Activated CD8-positive, alpha-beta memory T cell treated with anti-CD3 and anti-CD28 coated beads for 36 hours (primary cell): Measurements from ENCODE around the gene SLC7A8. TPM values are rescaled to one million over a fixed set of nuclear protein-coding genes. Genes with fewer than 3 reads are reported as not detected.

ENCODE experiments used
- CTCF ChIA-PET: fragments of 350-600 bp; sonication (Branson Sonifier 250); formaldehyde crosslinking; loops from one replicate; lab custom pipeline; 2021; ENCODE audit warnings: antibody characterized with exemption; lab: Charles Lee
- POLR2A ChIA-PET: fragments of 350-600 bp; sonication (Branson Sonifier 250); formaldehyde crosslinking; loops from one replicate; lab custom pipeline; 2021; ENCODE audit warnings: antibody characterized with exemption; lab: Charles Lee
- total RNA-seq, 2 experiments: library from RNA; stranded (reverse); gene quantifications; one replicate each; pipeline ENCODE4 v1.2.3, GENCODE V29; 2021

SLC7A8 gene
- total RNA-seq, 2 experiments from 2014 or later, result 0.40 to 0.86 TPM

GRCh38 chr14:23164949-23165348 is 18.5 kb downstream of the SLC7A8 start:
- CTCF ChIA-PET, result no interaction called here
- POLR2A ChIA-PET, result no interaction called here

GRCh38 chr14:23164250-23164649 is 19.2 kb downstream of the SLC7A8 start:
- ChIA-PET CTCF (no interaction called here), POLR2A (no interaction called here)

GRCh38 chr14:23163830-23164229 is 19.6 kb downstream of the SLC7A8 start:
- ChIA-PET POLR2A (interaction anchor here (0.5 kb wide), 1 partner anchor 81 kb away, joined by 5 read pairs; no protein-coding TSS in a partner anchor), CTCF (interaction anchor here (0.8 kb wide), 1 partner anchor 43 kb away, joined by 4 read pairs; no protein-coding TSS in a partner anchor)

GRCh38 chr14:23162800-23163199 is 20.7 kb downstream of the SLC7A8 start:
- CTCF ChIA-PET, result no interaction called here

GRCh38 chr14:23162005-23162404 is 21.5 kb downstream of the SLC7A8 start:
- ChIA-PET CTCF (interaction anchor here (0.7 to 1.2 kb wide), 2 partner anchors 14 to 93 kb away, joined by 4 read pairs; no protein-coding TSS in a partner anchor), POLR2A (no interaction called here)

More at GRCh38 chr14:23162800-23163199, 20.7 kb downstream of the SLC7A8 start:
- POLR2A ChIA-PET, result no interaction called here

- POLR2A ChIA-PET, result no interaction called here
- CTCF ChIA-PET, result interaction anchor here (0.9 to 1.2 kb wide), 2 partner anchors 15 to 39 kb away, joined by 3 to 4 read pairs; no protein-coding TSS in a partner anchor
Measured at GRCh38 chr14:23160924-23161522, 22.4 kb downstream of the SLC7A8 start.

- ChIA-PET POLR2A (no interaction called here), CTCF (no interaction called here)
Measured at GRCh38 chr14:23159532-23159931, 23.9 kb downstream of the SLC7A8 start.

GRCh38 chr14:23158779-23159178 is 24.7 kb downstream of the SLC7A8 start:
- CTCF ChIA-PET, result no interaction called here

GRCh38 chr14:23154964-23155587 is 28.4 kb downstream of the SLC7A8 start:
- POLR2A ChIA-PET, result no interaction called here
- CTCF ChIA-PET, result interaction anchor here (0.7 kb wide), 1 partner anchor 191 kb away, joined by 3 read pairs; no protein-coding TSS in a partner anchor

More at GRCh38 chr14:23158779-23159178, 24.7 kb downstream of the SLC7A8 start:
- POLR2A ChIA-PET, result no interaction called here

GRCh38 chr14:23153851-23154796 is 29.3 kb downstream of the SLC7A8 start:
- ChIA-PET POLR2A (no interaction called here), CTCF (interaction anchor here (0.7 kb wide), 1 partner anchor 96 kb away, joined by 3 read pairs; no protein-coding TSS in a partner anchor)

GRCh38 chr14:23151342-23151741 is 32.1 kb downstream of the SLC7A8 start:
- POLR2A ChIA-PET, result no interaction called here
- CTCF ChIA-PET, result interaction anchor here (0.6 kb wide), 2 partner anchors 202 to 641 kb away, joined by 3 to 5 read pairs; no protein-coding TSS in a partner anchor

GRCh38 chr14:23149745-23150144 is 33.7 kb downstream of the SLC7A8 start:
- ChIA-PET POLR2A (no interaction called here), CTCF (no interaction called here)

GRCh38 chr14:23148591-23149249 is 34.7 kb downstream of the SLC7A8 start:
- ChIA-PET POLR2A (no interaction called here), CTCF (no interaction called here)

- POLR2A ChIA-PET, result no interaction called here
- CTCF ChIA-PET, result no interaction called here
Measured at GRCh38 chr14:23147676-23148075, 35.8 kb downstream of the SLC7A8 start.

- ChIA-PET CTCF (interaction anchor here (0.6 kb wide), 1 partner anchor 331 kb away, joined by 3 read pairs; no protein-coding TSS in a partner anchor), POLR2A (no interaction called here)
Measured at GRCh38 chr14:23146980-23147379, 36.5 kb downstream of the SLC7A8 start.

- ChIA-PET POLR2A (no interaction called here), CTCF (no interaction called here)
Measured at GRCh38 chr14:23146351-23146910, 37.0 kb downstream of the SLC7A8 start.

- ChIA-PET POLR2A (no interaction called here), CTCF (no interaction called here)
Measured at GRCh38 chr14:23145794-23146350, 37.6 kb downstream of the SLC7A8 start.

GRCh38 chr14:23143911-23144310 is 39.5 kb downstream of the SLC7A8 start:
- ChIA-PET CTCF (no interaction called here), POLR2A (no interaction called here)
